K562 (cell line): ENCODE data around the gene MRPS15. TPM values are rescaled to one million over a fixed set of nuclear protein-coding genes. Genes with fewer than 3 reads are reported as not detected.

Experiments
- ATAC-seq: fragments of 200-7000 bp; cut with Tn5 transposase; 3 replicates; pipeline ENCODE4 v1.9.1; 2020; ENCODE audit warnings: moderate library complexity
- BruUV-seq: library from RNA; stranded (reverse); fragments of 400-500 nt; replicated peaks from 2 replicates; lab custom pipeline; 2021; lab: Mats Ljungman, UMichigan
- CTCF ChIA-PET: fragments of 300-600 bp; formaldehyde crosslinking; extraction: SDS; loops from one replicate; lab custom pipeline; 2021; ENCODE audit warnings: low intra/inter-chr PET ratio; lab: Yijun Ruan, JAX
- POLR2A ChIA-PET: fragments of 300-600, 350-650 bp; sonication (Branson Sonifier 250); formaldehyde crosslinking; extraction: SDS; loops from one replicate; lab custom pipeline; 2021; ENCODE audit warnings: antibody characterized with exemption, inconsistent platforms; lab: Yijun Ruan, JAX
- DNase-seq, 4 experiments: peaks; one replicate each; pipeline versions ENCODE4 v3.0.0 to v3.0.0-alpha.2; 2011 to 2018; ENCODE audit warnings: low spot score in 3 of 4, mixed read lengths in 3 of 4; ENCODE audit errors: extremely low read depth in 1 of 4
- FAIRE-seq: peaks from 2 replicates; lab custom pipeline; 2011; peaks lifted over from hg19 to GRCh38; lab: Jason Lieb, UNC
- H2AFZ ChIP-seq: 2 replicates; pipeline ENCODE4 v1.6.0; 2011; ENCODE audit warnings: low read depth, low read length, control low read depth, inconsistent platforms
- H3K27ac ChIP-seq: fragments of 200-600 bp; 3 replicates; pipeline ENCODE4 v1.8.0; 2011; ENCODE audit warnings: low read depth, mild to moderate bottlenecking, control low read depth, inconsistent platforms, low read length, moderate library complexity, mixed read lengths; ENCODE audit errors: extremely low read depth
- H3K27me3 ChIP-seq, 2 experiments: fragments of 300-600 bp in 1 of 2; 2 replicates in 1 of 2; 3 replicates in 1 of 2; pipeline versions ENCODE4 v1.6.0 to v1.8.0; 2011; ENCODE audit warnings: inconsistent platforms in 2 of 2, low read length in 2 of 2, mild to moderate bottlenecking in 1 of 2, mixed read lengths in 1 of 2, moderate library complexity in 1 of 2; ENCODE audit not compliant: control insufficient read depth in 2 of 2, insufficient read depth in 2 of 2
- H3K36me3 ChIP-seq: fragments of 300-600 bp; 3 replicates; pipeline ENCODE4 v1.8.0; 2011; ENCODE audit warnings: mild to moderate bottlenecking, low read length, inconsistent platforms; ENCODE audit not compliant: control insufficient read depth, insufficient read depth
- H3K4me1 ChIP-seq, 2 experiments: fragments of 200-600 bp in 1 of 2; replicated peaks in 1 of 2; 2 replicates in 1 of 2; 3 replicates in 1 of 2; pipeline versions ENCODE4 v1.5.1 to v1.8.0; 2011; ENCODE audit warnings: inconsistent platforms in 2 of 2, low read length in 2 of 2, mild to moderate bottlenecking in 1 of 2, mixed read lengths in 1 of 2, moderate library complexity in 1 of 2; ENCODE audit not compliant: control insufficient read depth in 2 of 2, insufficient read depth in 2 of 2
- H3K4me2 ChIP-seq: 2 replicates; pipeline ENCODE4 v1.6.1; 2011; ENCODE audit warnings: low read length, control low read depth, inconsistent platforms, mixed read lengths; ENCODE audit not compliant: insufficient read depth
- H3K4me3 ChIP-seq: fragments of 200-600 bp; sonication (generic), shearing (Covaris generic); 2 replicates; pipeline ENCODE4 v1.5.1; 2016; ENCODE audit warnings: control low read depth, inconsistent platforms
- H3K79me2 ChIP-seq: fragments of 200-600 bp; 3 replicates; pipeline ENCODE4 v1.8.0; 2011; ENCODE audit warnings: low read length, inconsistent platforms; ENCODE audit not compliant: control insufficient read depth, insufficient read depth
- H3K9ac ChIP-seq, 2 experiments: 2 replicates each; pipeline versions ENCODE4 v1.6.0 to v1.6.1; 2011; ENCODE audit warnings: low read depth in 2 of 2, low read length in 2 of 2, control low read depth in 1 of 2, inconsistent platforms in 1 of 2, mild to moderate bottlenecking in 1 of 2, mixed read lengths in 1 of 2; ENCODE audit not compliant: insufficient read depth in 1 of 2
- H3K9me1 ChIP-seq: one replicate; pipeline ENCODE4 v1.6.0; 2011; ENCODE audit warnings: inconsistent platforms, mild to moderate bottlenecking, low read length, moderate library complexity; ENCODE audit not compliant: control insufficient read depth, insufficient read depth
- H3K9me3 ChIP-seq: replicated peaks from 2 replicates; pipeline ENCODE4 v1.5.1; 2011; ENCODE audit warnings: low read depth, low read length, inconsistent platforms; ENCODE audit not compliant: control insufficient read depth, insufficient read depth
- H4K20me1 ChIP-seq: replicated peaks from 2 replicates; pipeline ENCODE4 v1.6.1; 2011; ENCODE audit warnings: low read length, inconsistent platforms, mixed read lengths; ENCODE audit not compliant: control insufficient read depth, insufficient read depth
- IRF9 ChIP-seq: fragments of 450-650 bp; IDR thresholded peaks from 2 replicates; pipeline ENCODE4 v1.6.1; 2016; ENCODE audit warnings: missing biosample characterization, missing genetic modification characterization
- MCM7 ChIP-seq, 2 experiments: fragments of 450-650 bp; IDR thresholded peaks; 2 replicates each; pipeline ENCODE4 v1.6.1; 2016 to 2018
- NCOA6 ChIP-seq: fragments of 450-650 bp; IDR thresholded peaks from 2 replicates; pipeline ENCODE4 v1.6.1; 2017; ENCODE audit warnings: mild to moderate bottlenecking
- NELFE ChIP-seq: IDR thresholded peaks from 2 replicates; pipeline ENCODE4 v1.6.1; 2011; ENCODE audit warnings: mild to moderate bottlenecking; ENCODE audit not compliant: insufficient read depth, insufficient read length
- NR3C1 ChIP-seq: sonication (generic); formaldehyde crosslinking; IDR thresholded peaks from 2 replicates; pipeline ENCODE4 v1.8.1; 2022; ENCODE audit warnings: missing genetic modification reagents
- NR4A1 ChIP-seq, 2 experiments: fragments of 250-450 bp in 1 of 2; fragments of 450-650 bp in 1 of 2; sonication (Bioruptor Pico) in 1 of 2; IDR thresholded peaks; 2 replicates each; pipeline versions ENCODE4 v1.4.0 to v1.6.1; 2016 to 2020; ENCODE audit warnings: mild to moderate bottlenecking in 2 of 2, missing compliant biosample characterization in 1 of 2, missing genetic modification characterization in 1 of 2, moderate library complexity in 1 of 2
- SAFB ChIP-seq: fragments of 200-400 bp; formaldehyde crosslinking; IDR thresholded peaks from 2 replicates; pipeline ENCODE4 v1.6.1; 2017; ENCODE audit warnings: low read depth, low read length, borderline replicate concordance
- SETDB1 ChIP-seq: IDR thresholded peaks from one replicate; pipeline ENCODE4 v1.6.1; 2012; ENCODE audit warnings: low read length, control low read depth, inconsistent platforms
- SIN3A ChIP-seq, 2 experiments: fragments of 150-350 bp in 1 of 2; IDR thresholded peaks; 2 replicates each; pipeline ENCODE4 v1.6.1; 2011 to 2016; ENCODE audit warnings: borderline replicate concordance in 2 of 2, low read depth in 2 of 2, low read length in 2 of 2, mild to moderate bottlenecking in 2 of 2, moderate library complexity in 2 of 2; ENCODE audit not compliant: control insufficient read depth in 1 of 2
- SP2 ChIP-seq: IDR thresholded peaks from 2 replicates; pipeline ENCODE4 v1.6.1; 2011; ENCODE audit warnings: mild to moderate bottlenecking, low read depth, low read length, moderate library complexity; ENCODE audit not compliant: poor library complexity, severe bottlenecking; ENCODE audit errors: extremely low read depth
- TAF9B ChIP-seq: fragments of 450-650 bp; IDR thresholded peaks from 2 replicates; pipeline ENCODE4 v1.6.1; 2018; ENCODE audit warnings: mild to moderate bottlenecking; ENCODE audit not compliant: partially characterized antibody
- TCF15 ChIP-seq: fragments of 250-450 bp; sonication (Bioruptor Pico); IDR thresholded peaks from 2 replicates; pipeline ENCODE4 v1.8.0; 2022; ENCODE audit warnings: moderate library complexity, mild to moderate bottlenecking, inconsistent platforms
- ZFX ChIP-seq: sonication (generic); formaldehyde crosslinking; IDR thresholded peaks from 2 replicates; pipeline ENCODE4 v1.8.0; 2022; ENCODE audit warnings: mild to moderate bottlenecking, missing genetic modification reagents, moderate library complexity
- ZNF316 ChIP-seq: fragments of 450-650 bp; IDR thresholded peaks from 2 replicates; pipeline ENCODE4 v1.6.1; 2016
- ZNF518B ChIP-seq: fragments of 250-450 bp; sonication (Bioruptor Pico); IDR thresholded peaks from 2 replicates; pipeline ENCODE4 v1.5.0; 2021; ENCODE audit warnings: mild to moderate bottlenecking, moderate library complexity
- ZNF583 ChIP-seq: fragments of 250-450 bp; sonication (Bioruptor Pico); IDR thresholded peaks from 2 replicates; pipeline ENCODE4 v1.4.0; 2020
- WGBS: fragments of 100-300 bp; shearing (Covaris generic); methylation state at CpG from one replicate; pipeline ENCODE4 v1.1.6; 2016; ENCODE audit warnings: low coverage, mixed read lengths; ENCODE audit not compliant: insufficient coverage; ENCODE audit errors: missing lambda C conversion rate; 5-methylcytosine and 5-hydroxymethylcytosine counted together
- in situ Hi-C: fragments of 300-500 bp; cut with MboI; formaldehyde crosslinking; loops from 4 replicates; pipeline ENCODE4 v1.15.0; 2018; ENCODE audit warnings: inconsistent platforms, mixed read lengths
- intact Hi-C: fragments of 100-400 bp; cut with micrococcal nuclease; formaldehyde crosslinking; loops from 2 replicates; pipeline ENCODE4 v1.14.2; 2022
- polyA plus RNA-seq, 8 experiments: library from polyadenylated mRNA; depleted of rRNA in 4 of 8; stranded (reverse) in 5 of 8; unstranded in 3 of 8; fragments of >200 nt; fragmentation: Nextera tagmentation in 2 of 8; fragmentation: Illumina TruSeq in 1 of 8; extraction: Ambion mirVana in 2 of 8; extraction: Trizol in 1 of 8; gene quantifications; 2 replicates each; pipeline versions ENCODE4 v1.2.1 to v1.2.3, GENCODE V29; 2011 to 2014; ENCODE audit warnings: inconsistent platforms in 1 of 8, missing spikeins in 1 of 8
- total RNA-seq, 7 experiments: library from RNA; depleted of rRNA in 6 of 7; stranded (reverse); fragments of >200 nt in 6 of 7; fragmentation: Illumina TruSeq in 2 of 7; extraction: Trizol in 2 of 7; gene quantifications; 2 replicates each; pipeline versions ENCODE4 v1.2.1 to v1.2.3, GENCODE V29; 2011 to 2021; ENCODE audit warnings: low replicate concordance in 1 of 7

MRPS15 gene
- total and polyA plus RNA-seq, 9 of the 15 experiments (the other 6 are each of a cell fraction or from before 2014, with no cell fraction given): 62.9 to 286 (median 149) TPM

DNA sequence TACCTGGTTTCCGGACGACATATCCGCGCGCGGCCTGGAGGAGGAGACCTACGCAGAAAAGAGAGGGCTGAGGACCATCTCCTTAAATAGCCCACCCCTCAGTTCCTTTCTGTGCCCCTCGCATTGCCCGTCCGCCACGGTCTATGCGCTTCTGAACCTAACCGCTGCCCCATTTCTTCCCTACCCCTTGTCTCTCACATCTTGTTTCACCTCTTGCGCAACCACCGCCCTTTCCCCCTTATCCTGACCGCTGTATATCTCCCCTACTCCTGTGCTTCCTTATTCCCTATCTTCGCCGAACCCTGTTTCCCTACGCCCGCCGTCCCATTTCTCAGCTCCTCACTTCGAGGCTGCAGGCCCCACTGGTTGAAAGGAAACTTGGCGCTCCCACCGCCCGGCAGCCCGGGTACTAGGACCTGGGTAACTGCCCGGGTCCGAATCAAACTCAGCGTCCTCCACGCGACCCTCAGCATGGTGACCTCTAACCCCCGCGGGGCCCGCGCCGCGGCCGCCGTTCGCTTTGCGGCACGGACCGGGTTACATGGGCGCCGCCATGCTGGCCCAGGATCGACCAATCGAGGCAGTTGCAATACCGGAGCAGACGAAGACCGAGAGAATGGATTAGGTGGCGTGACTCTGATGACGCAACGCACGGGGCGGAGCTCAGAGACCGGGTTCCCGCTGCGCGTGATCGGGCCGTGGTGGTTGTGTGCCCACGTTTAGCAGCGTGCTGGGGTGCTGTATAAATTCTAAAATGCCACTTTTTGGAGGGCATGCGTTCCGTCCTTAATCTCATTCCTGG, at the start of gene MRPS15 (continued):
- TF ChIP-seq TCF15 (CRISPR knock-in tag) (no peak), IRF9 (peak; percentile 90), SP2 (no peak), ZFX (CRISPR knock-in tag) (peak; percentile 97), NR4A1 (CRISPR knock-in tag; IDR thresholded peaks at IDR 0.05) (no peak), NR4A1 (tag; IDR thresholded peaks at IDR 0.05) (peak; percentile 57; the same call in 1 of the 2 replicates), NR3C1 (CRISPR knock-in tag) (no peak), NELFE (no peak), ZNF583 (CRISPR knock-in tag) (no peak)
- TF ChIP-seq, all 486 proteins: peak for 256

DNA sequence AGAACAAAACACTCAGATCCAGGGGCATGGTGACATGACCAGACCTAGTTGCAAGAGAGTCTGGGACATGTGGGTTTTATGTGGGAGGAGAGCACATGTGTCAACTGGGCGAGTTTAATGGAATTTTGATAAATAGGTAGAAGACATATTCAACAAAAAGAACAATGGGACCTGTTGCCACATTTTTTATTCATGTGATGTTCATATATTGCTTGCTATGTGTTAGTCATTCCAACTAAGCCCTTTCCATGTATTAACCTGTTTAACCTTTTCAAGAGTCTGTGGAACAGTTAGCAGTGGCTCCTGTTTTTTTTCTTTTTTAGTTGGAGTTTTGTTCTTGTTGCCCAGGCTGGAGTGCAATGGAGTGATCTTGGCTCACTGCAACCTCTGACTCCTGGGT, 48.7 kb upstream of the MRPS15 start:
- intact Hi-C loops: no loop called here
- FAIRE-seq: no peak
- peaks cover 26 to 33% of the 10 kb centered on the region in 2 experiments; a peak in 4 of 5 replicates for H3K4me1 ChIP-seq
- no peak for TF ChIP-seq SAFB
- no peak for TF ChIP-seq MCM7 (IDR thresholded peaks at IDR 0.05)
- TF ChIP-seq NCOA6: no peak
- TF ChIP-seq ZNF316: no peak
- no peak for TF ChIP-seq SIN3A (IDR thresholded peaks at IDR 0.05; ENCODE audit: borderline replicate concordance in 2 of 2, control insufficient read depth in 1 of 2, low read depth in 2 of 2, low read length in 2 of 2)
- TF ChIP-seq SETDB1: no peak
- no peak for TF ChIP-seq TAF9B
- no peak for TF ChIP-seq ZNF518B (CRISPR knock-in tag)

More for the DNA sequence above, 48.7 kb upstream of the MRPS15 start:
- no peak overlapping the region for H3K9ac ChIP-seq
- no peaks in the 10 kb centered on the region for H3K79me2 ChIP-seq
- POLR2A ChIA-PET: no interaction called here
- no peak overlapping the region for H3K4me2 ChIP-seq
- WGBS: 32% methylated on average over 1 of the region's 1 CpG
- no peak for DNase-seq
- H2AFZ ChIP-seq: no peak overlapping the region
- no TSS peak for BruUV-seq
- in situ Hi-C loops: no loop called here
- ATAC-seq: no peak
- H3K27me3 ChIP-seq: peaks cover 0 to 5% of the 10 kb centered on the region in 2 experiments; a peak in 2 of 5 replicates
- CTCF ChIA-PET: no interaction called here
- H4K20me1 ChIP-seq: no peaks in the 10 kb centered on the region
- no peaks in the 10 kb centered on the region for H3K36me3 ChIP-seq
- no peaks in the 10 kb centered on the region for H3K9me1 ChIP-seq
- no peaks in the 10 kb centered on the region for H3K9me3 ChIP-seq
- H3K27ac ChIP-seq: no peak overlapping the region
- no peak overlapping the region for H3K4me3 ChIP-seq
